Astrocyte (in vitro differentiated cells and primary cell): ENCODE results near the gene CPM.

ENCODE experiments used
- EZH2 ChIP-seq: IDR thresholded peaks from 2 replicates; pipeline ENCODE4 v1.6.1; 2012; ENCODE audit warnings: mild to moderate bottlenecking, low read length, inconsistent platforms; ENCODE audit not compliant: insufficient read depth
- TF ChIP-seq, protein P1 (sequence below): IDR thresholded peaks from 2 replicates; pipeline ENCODE4 v1.5.1; 2011; ENCODE audit warnings: low read depth, mild to moderate bottlenecking, inconsistent platforms, low read length, moderate library complexity; ENCODE audit not compliant: insufficient read depth

DNA sequence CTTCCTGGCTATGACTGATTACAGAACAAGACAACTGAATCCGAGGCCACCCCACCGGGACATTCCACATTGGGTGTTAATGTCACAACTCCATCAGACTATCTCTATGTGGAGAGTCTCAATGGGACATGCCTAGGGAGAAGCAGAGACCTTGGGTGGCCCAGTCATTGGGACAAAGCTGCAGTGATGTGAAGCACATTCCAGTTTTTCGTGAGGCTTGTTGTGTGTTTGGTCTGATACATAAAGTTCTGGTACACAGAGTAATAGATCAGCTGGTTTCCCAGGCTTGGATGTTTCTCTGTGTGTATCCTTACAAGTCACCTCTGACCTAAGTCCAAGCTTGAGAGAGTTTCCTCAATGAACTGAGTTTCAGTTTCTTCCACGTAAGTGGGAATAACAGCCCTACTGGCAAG, 42.3 kb downstream of the CPM start:
- TF ChIP-seq, protein P1, sequence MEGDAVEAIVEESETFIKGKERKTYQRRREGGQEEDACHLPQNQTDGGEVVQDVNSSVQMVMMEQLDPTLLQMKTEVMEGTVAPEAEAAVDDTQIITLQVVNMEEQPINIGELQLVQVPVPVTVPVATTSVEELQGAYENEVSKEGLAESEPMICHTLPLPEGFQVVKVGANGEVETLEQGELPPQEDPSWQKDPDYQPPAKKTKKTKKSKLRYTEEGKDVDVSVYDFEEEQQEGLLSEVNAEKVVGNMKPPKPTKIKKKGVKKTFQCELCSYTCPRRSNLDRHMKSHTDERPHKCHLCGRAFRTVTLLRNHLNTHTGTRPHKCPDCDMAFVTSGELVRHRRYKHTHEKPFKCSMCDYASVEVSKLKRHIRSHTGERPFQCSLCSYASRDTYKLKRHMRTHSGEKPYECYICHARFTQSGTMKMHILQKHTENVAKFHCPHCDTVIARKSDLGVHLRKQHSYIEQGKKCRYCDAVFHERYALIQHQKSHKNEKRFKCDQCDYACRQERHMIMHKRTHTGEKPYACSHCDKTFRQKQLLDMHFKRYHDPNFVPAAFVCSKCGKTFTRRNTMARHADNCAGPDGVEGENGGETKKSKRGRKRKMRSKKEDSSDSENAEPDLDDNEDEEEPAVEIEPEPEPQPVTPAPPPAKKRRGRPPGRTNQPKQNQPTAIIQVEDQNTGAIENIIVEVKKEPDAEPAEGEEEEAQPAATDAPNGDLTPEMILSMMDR: no peak
- TF ChIP-seq EZH2: no peak
